Cardiac muscle cell (in vitro differentiated cells and primary cell): ENCODE data around the gene C17orf114.

Experiments used
- DNase-seq, 2 donors: peaks; one replicate each; pipeline versions ENCODE4 v3.0.0 to v3.0.0-alpha.2; 2010 to 2017; ENCODE audit warnings: low read depth in 1 of 2, low spot score in 1 of 2
- H3K27ac ChIP-seq: fragments of 200-600 bp; sonication (generic); 2 replicates; pipeline ENCODE4 v1.5.1; 2016
- H3K27me3 ChIP-seq: fragments of 200-600 bp; sonication (generic); 2 replicates; pipeline ENCODE4 v1.6.0; 2016; ENCODE audit warnings: control low read depth
- H3K36me3 ChIP-seq: fragments of 200-600 bp; sonication (generic); 2 replicates; pipeline ENCODE4 v1.5.1; 2016; ENCODE audit warnings: control low read depth
- H3K4me1 ChIP-seq: fragments of 200-600 bp; sonication (generic); 2 replicates; pipeline ENCODE4 v1.8.1; 2017; ENCODE audit warnings: low read depth, mild to moderate bottlenecking, mixed run types
- H3K4me3 ChIP-seq: fragments of 200-600 bp; sonication (generic); 2 replicates; pipeline ENCODE4 v1.5.1; 2016; ENCODE audit warnings: mild to moderate bottlenecking
- H3K9me3 ChIP-seq: fragments of 200-600 bp; sonication (generic); 2 replicates; pipeline ENCODE4 v1.5.1; 2017; ENCODE audit warnings: low read depth, mild to moderate bottlenecking, control low read depth
- CTCF ChIP-seq: IDR thresholded peaks from 2 replicates; pipeline ENCODE4 v1.5.1; 2012; ENCODE audit warnings: low read depth, mild to moderate bottlenecking, low read length

The C17orf114 gene

GRCh38 chr17:4839221-4839620 lies 37.1 kb upstream of the C17orf114 start:
- DNase-seq = no peak
- Histone ChIP-seq H3K27ac (no peak overlapping the region), H3K4me1 (peaks cover 26% of the 10 kb centered on the region), H3K36me3 (no peaks in the 10 kb centered on the region), H3K9me3 (no peaks in the 10 kb centered on the region), H3K4me3 (no peak overlapping the region), H3K27me3 (no peaks in the 10 kb centered on the region)
- TF ChIP-seq CTCF = no peak

- H3K9me3 ChIP-seq = no peaks in the 10 kb centered on the region
- H3K36me3 ChIP-seq = no peaks in the 10 kb centered on the region
- peaks cover 26% of the 10 kb centered on the region for H3K4me1 ChIP-seq
- TF ChIP-seq CTCF = no peak
- no peak overlapping the region for H3K4me3 ChIP-seq
- H3K27me3 ChIP-seq = no peaks in the 10 kb centered on the region
- no peak for DNase-seq
- peak overlapping the region; percentile 70 for H3K27ac ChIP-seq
These were observed 36.2 kb upstream of the C17orf114 start for GRCh38 chr17:4838309-4838785.

- no peaks in the 10 kb centered on the region for H3K27me3 ChIP-seq
- no peak overlapping the region for H3K4me3 ChIP-seq
- DNase-seq = no peak
- H3K27ac ChIP-seq = peak overlapping the region; percentile 70
- peaks cover 26% of the 10 kb centered on the region for H3K4me1 ChIP-seq
- TF ChIP-seq CTCF = no peak
- no peaks in the 10 kb centered on the region for H3K36me3 ChIP-seq
- no peaks in the 10 kb centered on the region for H3K9me3 ChIP-seq
These were observed 35.6 kb upstream of the C17orf114 start for GRCh38 chr17:4837471-4838308.

DNA sequence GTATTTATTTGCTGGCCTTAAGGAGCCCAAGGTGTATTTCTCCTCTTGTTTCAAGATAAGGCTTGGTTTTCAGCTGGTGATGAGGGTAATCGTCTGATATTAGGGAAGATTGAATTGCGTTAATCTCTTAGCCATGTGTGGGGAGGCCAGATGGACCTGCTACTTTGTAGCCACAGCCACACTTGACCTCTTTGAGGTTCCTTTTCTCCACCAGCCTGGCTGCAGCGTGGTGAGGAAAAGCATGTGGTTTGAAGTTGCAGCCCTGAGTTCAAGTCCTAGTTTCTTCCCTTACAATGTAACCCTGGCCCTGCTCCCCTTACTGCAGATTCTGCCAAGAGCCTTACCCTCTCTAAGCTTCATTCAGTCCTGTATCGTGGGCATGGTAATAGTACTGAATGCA lies 34.1 kb upstream of the C17orf114 start:
- H3K9me3 ChIP-seq = no peaks in the 10 kb centered on the region
- H3K27ac ChIP-seq = no peak overlapping the region
- peaks cover 26% of the 10 kb centered on the region for H3K4me1 ChIP-seq

GRCh38 chr17:4834681-4835020 lies 32.5 kb upstream of the C17orf114 start:
- Histone ChIP-seq H3K9me3 (no peaks in the 10 kb centered on the region), H3K27me3 (no peaks in the 10 kb centered on the region), H3K36me3 (no peaks in the 10 kb centered on the region), H3K27ac (no peak overlapping the region), H3K4me3 (no peak overlapping the region), H3K4me1 (peaks cover 20% of the 10 kb centered on the region)
- DNase-seq = no peak
- no peak for TF ChIP-seq CTCF

More for the DNA sequence above, 34.1 kb upstream of the C17orf114 start:
- Histone ChIP-seq H3K4me3 (no peak overlapping the region), H3K36me3 (no peaks in the 10 kb centered on the region), H3K27me3 (no peaks in the 10 kb centered on the region)
- DNase-seq = no peak
- TF ChIP-seq CTCF = no peak
